Loucy (cell line): ENCODE measurements around the gene SLC25A40.

Experiments
- H2AFZ ChIP-seq: fragments of 200-600 bp; sonication (generic); 2 replicates; pipeline ENCODE4 v1.6.0; 2016; ENCODE audit warnings: antibody characterized with exemption, mild to moderate bottlenecking, low read length, moderate library complexity
- H3F3A ChIP-seq: fragments of 200-600 bp; 2 replicates; pipeline ENCODE4 v1.6.0; 2016; ENCODE audit warnings: antibody characterized with exemption, low read depth, mild to moderate bottlenecking
- H3K27me3 ChIP-seq: fragments of 200-600 bp; sonication (generic); 2 replicates; pipeline ENCODE4 v1.6.1; 2014; ENCODE audit warnings: low read length, mild to moderate bottlenecking; ENCODE audit not compliant: insufficient read depth, poor library complexity, severe bottlenecking
- H3K36me3 ChIP-seq: fragments of 200-600 bp; sonication (generic); 2 replicates; pipeline ENCODE4 v1.6.1; 2016; ENCODE audit warnings: low read length; ENCODE audit not compliant: insufficient read depth
- H3K4me1 ChIP-seq: fragments of 200-600 bp; sonication (generic); 2 replicates; pipeline ENCODE4 v1.5.1; 2014; ENCODE audit warnings: low read length, mild to moderate bottlenecking; ENCODE audit not compliant: insufficient read depth, poor library complexity, severe bottlenecking
- H3K4me2 ChIP-seq: fragments of 200-600 bp; sonication (generic); 2 replicates; pipeline ENCODE4 v1.6.0; 2014; ENCODE audit warnings: antibody characterized with exemption, low read length, low read depth, mild to moderate bottlenecking; ENCODE audit not compliant: poor library complexity, severe bottlenecking
- H3K4me3 ChIP-seq: fragments of 200-600 bp; sonication (generic); 2 replicates; pipeline ENCODE4 v1.5.1; 2014; ENCODE audit warnings: low read length, mild to moderate bottlenecking, mixed read lengths; ENCODE audit not compliant: poor library complexity, severe bottlenecking
- H3K79me2 ChIP-seq: fragments of 200-600 bp; sonication (generic); 2 replicates; pipeline ENCODE4 v1.6.1; 2014; ENCODE audit warnings: low read length; ENCODE audit not compliant: insufficient read depth
- H3K9ac ChIP-seq: fragments of 200-600 bp; sonication (generic); 2 replicates; pipeline ENCODE4 v1.6.0; 2014; ENCODE audit warnings: mild to moderate bottlenecking, low read depth, low read length, moderate library complexity; ENCODE audit not compliant: poor library complexity, severe bottlenecking
- H3K9me2 ChIP-seq: fragments of 200-600 bp; sonication (generic); replicated peaks from 2 replicates; pipeline ENCODE4 v1.6.1; 2016; ENCODE audit warnings: low read depth, low read length, mixed read lengths
- H3K9me3 ChIP-seq: fragments of 200-600 bp; sonication (generic); 2 replicates; pipeline ENCODE4 v1.6.1; 2014; ENCODE audit warnings: mild to moderate bottlenecking, antibody characterized with exemption, low read length, low read depth; ENCODE audit not compliant: insufficient read depth
- H4K20me1 ChIP-seq: fragments of 200-600 bp; sonication (generic); 2 replicates; pipeline ENCODE4 v1.6.0; 2014; ENCODE audit warnings: antibody characterized with exemption, low read length, mild to moderate bottlenecking; ENCODE audit not compliant: insufficient read depth, poor library complexity, severe bottlenecking
- CTCF ChIP-seq: fragments of 200-600 bp; sonication (generic); conservative IDR thresholded peaks from 2 replicates; pipeline ENCODE4 v1.5.1; 2014; ENCODE audit warnings: mild to moderate bottlenecking, antibody characterized with exemption, low read length
- EZH2phosphoT487 ChIP-seq: fragments of 200-600 bp; IDR thresholded peaks from 2 replicates; pipeline ENCODE4 v1.6.1; 2018; ENCODE audit warnings: antibody characterized with exemption, mild to moderate bottlenecking, moderate library complexity, borderline replicate concordance

The SLC25A40 gene

DNA sequence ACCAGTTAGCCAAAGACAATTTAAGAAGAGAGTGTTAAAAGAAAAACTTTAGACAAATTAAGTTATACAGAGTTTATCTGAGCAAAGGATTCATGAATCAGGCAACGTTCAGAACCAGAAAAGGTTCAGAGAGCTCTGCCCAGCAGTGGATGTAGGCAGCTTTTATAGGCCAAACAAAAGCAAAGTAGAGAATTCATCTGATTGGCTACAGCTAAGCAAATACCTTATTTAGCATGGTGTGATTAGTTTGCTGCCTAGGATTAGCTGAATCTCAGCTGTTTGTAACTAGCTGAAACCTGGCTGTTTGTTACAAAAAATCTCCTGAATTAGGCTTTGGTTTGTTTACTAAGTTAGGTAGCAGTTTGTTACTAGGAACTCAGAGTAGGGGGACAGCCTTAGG, 66.0 kb downstream of the SLC25A40 start:
- H3K4me3 ChIP-seq = no peak overlapping the region
- H3F3A ChIP-seq = no peaks in the 10 kb centered on the region
- no peaks in the 10 kb centered on the region for H3K36me3 ChIP-seq
- H3K79me2 ChIP-seq = no peaks in the 10 kb centered on the region
- no peaks in the 10 kb centered on the region for H3K9me3 ChIP-seq
- no peak overlapping the region for H3K9ac ChIP-seq
- H3K27me3 ChIP-seq = no peaks in the 10 kb centered on the region
- peaks cover 2% of the 10 kb centered on the region for H3K4me1 ChIP-seq
- H3K4me2 ChIP-seq = no peak overlapping the region
- peak overlapping the region; percentile 35; the same call in 1 of the 2 replicates for H2AFZ ChIP-seq
- H3K9me2 ChIP-seq = no peaks in the 10 kb centered on the region
- TF ChIP-seq EZH2phosphoT487 = no peak
- TF ChIP-seq CTCF = no peak
- H4K20me1 ChIP-seq = no peaks in the 10 kb centered on the region

DNA sequence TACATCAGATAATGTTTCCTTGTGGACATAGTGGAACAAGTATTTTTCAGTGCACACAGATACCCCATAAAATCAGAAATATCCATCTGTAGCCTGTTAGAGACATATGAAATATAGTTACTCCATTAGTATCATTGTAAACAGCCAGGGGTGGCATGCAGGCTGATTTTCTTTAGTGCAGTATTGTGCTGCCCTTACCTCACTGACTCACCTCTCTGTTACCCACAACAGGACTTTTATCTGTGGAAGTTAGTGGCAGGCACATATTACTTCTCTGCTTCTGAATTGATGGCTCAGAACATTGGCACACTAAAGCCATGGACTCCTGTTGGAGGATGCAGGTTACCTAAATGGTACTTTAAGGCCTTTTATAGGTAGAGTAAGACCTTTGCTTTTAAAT, 70.0 kb downstream of the SLC25A40 start:
- TF ChIP-seq CTCF = no peak
- TF ChIP-seq EZH2phosphoT487 = no peak
- H3K9me2 ChIP-seq = no peaks in the 10 kb centered on the region
- H3K4me1 ChIP-seq = peaks cover 2% of the 10 kb centered on the region
- no peak overlapping the region for H2AFZ ChIP-seq
- no peaks in the 10 kb centered on the region for H3K27me3 ChIP-seq
- no peaks in the 10 kb centered on the region for H3K36me3 ChIP-seq
- H3K79me2 ChIP-seq = no peaks in the 10 kb centered on the region
- no peak overlapping the region for H3K4me3 ChIP-seq
- no peak overlapping the region for H3K4me2 ChIP-seq
- no peak overlapping the region for H3K9ac ChIP-seq
- H4K20me1 ChIP-seq = no peaks in the 10 kb centered on the region
- no peaks in the 10 kb centered on the region for H3F3A ChIP-seq
- no peaks in the 10 kb centered on the region for H3K9me3 ChIP-seq

DNA sequence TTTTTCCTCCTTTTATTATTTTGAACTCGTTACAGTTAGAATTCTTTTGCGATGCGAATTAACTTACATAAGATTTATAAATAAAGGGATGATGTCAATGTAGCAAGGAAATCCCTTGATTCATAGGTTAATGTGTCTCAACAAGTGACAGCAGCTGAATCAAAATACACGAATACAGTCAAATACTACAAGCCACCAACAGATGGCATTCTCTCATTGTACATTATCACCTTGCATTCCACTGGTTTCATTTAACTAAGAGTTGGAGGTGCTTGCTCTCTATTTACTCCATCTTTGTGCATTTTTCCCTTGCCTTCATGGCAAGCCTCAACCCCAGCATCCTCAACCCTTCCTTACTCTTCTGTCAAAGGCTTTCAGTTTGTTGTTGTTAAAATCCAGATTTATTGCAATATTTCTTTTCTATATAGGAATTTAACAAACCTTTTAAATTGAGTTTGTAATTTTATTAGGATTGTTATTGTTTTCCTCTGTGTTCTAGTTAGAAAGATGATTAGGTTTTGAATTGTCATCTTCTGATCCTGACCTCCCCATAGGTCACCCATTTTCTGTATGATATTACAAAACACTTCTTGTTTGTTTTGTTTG, 78.3 kb downstream of the SLC25A40 start:
- Histone ChIP-seq H3K4me2 (no peak overlapping the region), H3F3A (no peaks in the 10 kb centered on the region), H3K79me2 (no peaks in the 10 kb centered on the region), H4K20me1 (no peaks in the 10 kb centered on the region), H3K9ac (no peak overlapping the region), H3K9me3 (no peaks in the 10 kb centered on the region), H3K27me3 (no peaks in the 10 kb centered on the region), H3K9me2 (no peaks in the 10 kb centered on the region), H3K4me3 (no peak overlapping the region), H3K36me3 (no peaks in the 10 kb centered on the region), H2AFZ (no peak overlapping the region), H3K4me1 (no peaks in the 10 kb centered on the region)
- no peak for TF ChIP-seq EZH2phosphoT487
- TF ChIP-seq CTCF = peak; percentile 79
